ENCODE measurements around the gene NUP205. TPM values are rescaled to one million over a fixed set of nuclear protein-coding genes. Genes with fewer than 3 reads are reported as not detected.

The NUP205 gene
- total RNA-seq, 1 donor from 2014 or later = 93.1 TPM

DNA sequence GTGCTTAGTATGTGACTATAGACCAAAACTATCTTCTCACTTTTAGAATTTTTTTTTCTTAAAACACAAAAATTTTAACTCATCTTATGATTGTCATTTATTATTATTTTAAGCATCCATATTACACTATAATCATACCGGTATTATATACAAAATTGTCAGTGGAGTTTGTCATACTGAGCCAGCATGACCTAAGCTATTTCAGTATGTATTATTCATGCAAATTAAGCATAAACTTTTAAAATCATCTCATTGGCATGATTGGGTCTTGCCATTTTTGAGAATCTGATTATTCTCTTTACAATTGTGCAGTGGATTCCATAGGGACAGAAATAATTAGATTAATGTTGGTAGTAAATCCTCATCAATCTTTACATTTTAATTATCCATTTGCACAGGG is 58.4 kb downstream of the NUP205 start:
- TF ChIP-seq, protein P1, sequence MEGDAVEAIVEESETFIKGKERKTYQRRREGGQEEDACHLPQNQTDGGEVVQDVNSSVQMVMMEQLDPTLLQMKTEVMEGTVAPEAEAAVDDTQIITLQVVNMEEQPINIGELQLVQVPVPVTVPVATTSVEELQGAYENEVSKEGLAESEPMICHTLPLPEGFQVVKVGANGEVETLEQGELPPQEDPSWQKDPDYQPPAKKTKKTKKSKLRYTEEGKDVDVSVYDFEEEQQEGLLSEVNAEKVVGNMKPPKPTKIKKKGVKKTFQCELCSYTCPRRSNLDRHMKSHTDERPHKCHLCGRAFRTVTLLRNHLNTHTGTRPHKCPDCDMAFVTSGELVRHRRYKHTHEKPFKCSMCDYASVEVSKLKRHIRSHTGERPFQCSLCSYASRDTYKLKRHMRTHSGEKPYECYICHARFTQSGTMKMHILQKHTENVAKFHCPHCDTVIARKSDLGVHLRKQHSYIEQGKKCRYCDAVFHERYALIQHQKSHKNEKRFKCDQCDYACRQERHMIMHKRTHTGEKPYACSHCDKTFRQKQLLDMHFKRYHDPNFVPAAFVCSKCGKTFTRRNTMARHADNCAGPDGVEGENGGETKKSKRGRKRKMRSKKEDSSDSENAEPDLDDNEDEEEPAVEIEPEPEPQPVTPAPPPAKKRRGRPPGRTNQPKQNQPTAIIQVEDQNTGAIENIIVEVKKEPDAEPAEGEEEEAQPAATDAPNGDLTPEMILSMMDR (IDR thresholded peaks at IDR 0.05; ENCODE audit: unreplicated experiment) = no peak
- Mint-ChIP-seq H3K4me3 (ENCODE audit: low read depth) (no peak overlapping the region), H3K27ac (no peak overlapping the region), H3K4me1 (ENCODE audit: low read depth) (peaks cover 2% of the 10 kb centered on the region), H3K9me3 (ENCODE audit: low read depth) (no peaks in the 10 kb centered on the region), H3K27me3 (no peaks in the 10 kb centered on the region), H3K36me3 (ENCODE audit: insufficient read depth) (peaks cover 16% of the 10 kb centered on the region)
- no peak for DNase-seq (ENCODE audit: low spot score, unreplicated experiment)

DNA sequence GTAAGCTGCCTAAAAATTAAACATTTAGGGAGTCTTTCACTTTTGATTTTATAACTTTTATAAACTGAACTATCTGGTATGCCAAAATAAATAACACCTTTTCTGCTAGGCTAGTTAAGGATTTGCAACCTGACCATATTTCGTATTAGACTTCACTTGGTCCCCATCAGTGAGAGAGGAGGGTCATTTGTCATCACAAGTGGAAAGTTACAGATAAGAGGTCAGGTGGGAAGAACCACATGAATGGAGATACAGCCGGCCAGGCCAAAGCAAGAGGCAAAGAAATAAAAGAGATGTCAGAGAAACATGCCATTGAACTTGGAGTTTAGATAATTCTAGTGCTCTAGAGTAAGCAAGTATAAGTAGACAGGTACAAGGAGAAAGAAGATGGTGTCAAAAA is 60.1 kb downstream of the NUP205 start:
- no peak for DNase-seq (ENCODE audit: low spot score, unreplicated experiment)
- TF ChIP-seq, protein P1 (IDR thresholded peaks at IDR 0.05; ENCODE audit: unreplicated experiment) = no peak
- H3K27me3 Mint-ChIP-seq = no peaks in the 10 kb centered on the region
- H3K27ac Mint-ChIP-seq = no peak overlapping the region
- peaks cover 2% of the 10 kb centered on the region for H3K4me1 Mint-ChIP-seq (ENCODE audit: low read depth)
- no peak overlapping the region for H3K4me3 Mint-ChIP-seq (ENCODE audit: low read depth)
- H3K36me3 Mint-ChIP-seq (ENCODE audit: insufficient read depth) = peaks cover 17% of the 10 kb centered on the region
- H3K9me3 Mint-ChIP-seq (ENCODE audit: low read depth) = no peaks in the 10 kb centered on the region

GRCh38 chr7:135618510-135618909 is 60.8 kb downstream of the NUP205 start:
- Mint-ChIP-seq H3K27me3 (no peaks in the 10 kb centered on the region), H3K4me3 (ENCODE audit: low read depth) (no peak overlapping the region), H3K36me3 (ENCODE audit: insufficient read depth) (peaks cover 20% of the 10 kb centered on the region), H3K4me1 (ENCODE audit: low read depth) (peaks cover 2% of the 10 kb centered on the region), H3K27ac (no peak overlapping the region), H3K9me3 (ENCODE audit: low read depth) (no peaks in the 10 kb centered on the region)
- TF ChIP-seq, protein P1 (IDR thresholded peaks at IDR 0.05; ENCODE audit: unreplicated experiment) = no peak
- no peak for DNase-seq (ENCODE audit: low spot score, unreplicated experiment)

GRCh38 chr7:135620447-135620846 is 62.7 kb downstream of the NUP205 start:
- H3K27me3 Mint-ChIP-seq = no peaks in the 10 kb centered on the region
- H3K27ac Mint-ChIP-seq = no peak overlapping the region
- no peak for DNase-seq (ENCODE audit: low spot score, unreplicated experiment)
- no peaks in the 10 kb centered on the region for H3K9me3 Mint-ChIP-seq (ENCODE audit: low read depth)
- peaks cover 22% of the 10 kb centered on the region for H3K36me3 Mint-ChIP-seq (ENCODE audit: insufficient read depth)
- peaks cover 2% of the 10 kb centered on the region for H3K4me1 Mint-ChIP-seq (ENCODE audit: low read depth)
- no peak overlapping the region for H3K4me3 Mint-ChIP-seq (ENCODE audit: low read depth)
- TF ChIP-seq, protein P1 (IDR thresholded peaks at IDR 0.05; ENCODE audit: unreplicated experiment) = no peak

DNA sequence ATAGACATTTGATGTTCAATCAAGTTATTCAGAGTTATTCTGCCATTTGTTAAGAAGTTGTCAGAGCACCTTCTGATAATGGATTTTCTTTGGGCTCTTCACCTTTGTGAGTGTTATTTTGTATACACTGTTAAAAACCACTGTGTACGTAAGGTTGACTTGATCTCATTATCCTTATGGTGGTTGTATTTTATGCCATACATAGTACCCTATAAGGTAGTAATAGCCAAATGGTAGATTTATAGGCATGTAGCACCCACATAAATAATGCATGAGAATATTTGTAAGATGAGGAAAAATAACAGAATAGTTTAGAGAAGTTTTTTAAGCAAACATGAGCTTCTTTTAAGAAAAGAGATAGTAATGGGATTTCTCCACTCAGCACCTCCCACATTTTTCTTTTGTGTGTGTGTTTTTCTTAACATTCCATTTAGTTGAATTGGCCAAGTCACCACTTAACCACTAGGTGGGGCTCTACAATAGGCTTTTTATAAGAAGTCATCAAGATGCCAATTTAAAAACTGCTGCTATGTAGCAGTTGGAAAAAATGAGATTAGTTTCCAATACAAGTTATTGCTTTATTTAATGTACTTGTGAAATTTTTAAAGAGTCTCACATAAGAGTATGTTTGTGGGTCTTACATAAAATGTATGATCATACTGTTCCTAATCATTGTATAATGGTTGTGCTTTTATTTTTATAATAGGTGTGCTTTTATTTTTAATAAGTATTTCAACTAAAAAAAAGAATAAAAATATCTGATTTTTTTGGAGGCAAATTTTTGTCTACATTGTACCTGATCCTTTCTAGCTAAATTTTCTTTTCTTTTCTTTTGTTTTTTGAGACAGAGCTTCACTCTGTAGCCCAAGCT is 63.5 kb downstream of the NUP205 start:
- Mint-ChIP-seq H3K36me3 (ENCODE audit: insufficient read depth) (peaks cover 23% of the 10 kb centered on the region), H3K4me1 (ENCODE audit: low read depth) (peaks cover 2% of the 10 kb centered on the region), H3K27me3 (no peaks in the 10 kb centered on the region), H3K27ac (peak overlapping the region; percentile 56), H3K9me3 (ENCODE audit: low read depth) (no peaks in the 10 kb centered on the region), H3K4me3 (ENCODE audit: low read depth) (no peak overlapping the region)
- DNase-seq (ENCODE audit: low spot score, unreplicated experiment) = no peak
- TF ChIP-seq, protein P1 (IDR thresholded peaks at IDR 0.05; ENCODE audit: unreplicated experiment) = peak; percentile 91

Measured in progenitor cell of endocrine pancreas (in vitro differentiated cells).